Glomerular endothelial cell (primary cell): ENCODE results near the gene CLCN1. TPM values are rescaled to one million over a fixed set of nuclear protein-coding genes. Genes with fewer than 3 reads are reported as not detected.
"Not testable (repeated sequence)": the region's sequence is repeated elsewhere in the genome, so short reads cannot be mapped to it uniquely, and the experiment has no call there.

Experiments
- DNase-seq: peaks from one replicate; pipeline ENCODE4 v3.0.0-alpha.2; 2011; ENCODE audit warnings: low read depth, low spot score; ENCODE audit errors: extremely low read depth
- total RNA-seq: library from RNA; depleted of rRNA; stranded (reverse); fragments of >200 nt; gene quantifications from 2 replicates; pipeline ENCODE4 v1.2.3, GENCODE V29; 2015

Gene CLCN1
- total RNA-seq, 1 donor from 2014 or later, result not detected

DNA sequence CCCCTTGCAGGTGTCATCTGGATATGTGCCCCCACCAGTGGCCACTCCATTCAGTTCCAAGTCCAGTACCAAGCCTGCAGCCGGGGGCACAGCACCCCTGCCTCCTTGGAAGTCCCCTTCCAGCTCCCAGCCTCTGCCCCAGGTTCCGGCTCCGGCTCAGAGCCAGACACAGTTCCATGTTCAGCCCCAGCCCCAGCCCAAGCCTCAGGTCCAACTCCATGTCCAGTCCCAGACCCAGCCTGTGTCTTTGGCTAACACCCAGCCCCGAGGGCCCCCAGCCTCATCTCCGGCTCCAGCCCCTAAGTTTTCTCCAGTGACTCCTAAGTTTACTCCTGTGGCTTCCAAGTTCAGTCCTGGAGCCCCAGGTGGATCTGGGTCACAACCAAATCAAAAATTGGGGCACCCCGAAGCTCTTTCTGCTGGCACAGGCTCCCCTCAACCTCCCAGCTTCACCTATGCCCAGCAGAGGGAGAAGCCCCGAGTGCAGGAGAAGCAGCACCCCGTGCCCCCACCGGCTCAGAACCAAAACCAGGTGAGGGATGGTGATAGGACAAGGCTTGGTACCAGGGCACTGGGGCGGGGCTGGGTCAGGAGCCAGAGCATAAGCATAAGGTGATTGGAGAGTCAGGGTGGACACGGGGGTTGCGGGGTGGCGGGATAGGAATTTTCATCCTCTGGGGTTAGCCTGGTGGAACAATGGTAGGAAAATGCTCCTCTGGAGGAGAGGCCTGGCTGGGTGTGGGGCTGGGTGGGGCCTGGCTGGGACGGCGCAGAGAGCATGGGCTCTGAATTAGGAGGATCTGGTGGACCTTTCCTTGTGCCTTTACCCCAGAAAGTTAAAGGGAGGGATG is 67.1 kb downstream of the CLCN1 start:
- no peak for DNase-seq

GRCh38 chr7:143383642-143383957 is 67.7 kb downstream of the CLCN1 start:
- no peak for DNase-seq

DNA sequence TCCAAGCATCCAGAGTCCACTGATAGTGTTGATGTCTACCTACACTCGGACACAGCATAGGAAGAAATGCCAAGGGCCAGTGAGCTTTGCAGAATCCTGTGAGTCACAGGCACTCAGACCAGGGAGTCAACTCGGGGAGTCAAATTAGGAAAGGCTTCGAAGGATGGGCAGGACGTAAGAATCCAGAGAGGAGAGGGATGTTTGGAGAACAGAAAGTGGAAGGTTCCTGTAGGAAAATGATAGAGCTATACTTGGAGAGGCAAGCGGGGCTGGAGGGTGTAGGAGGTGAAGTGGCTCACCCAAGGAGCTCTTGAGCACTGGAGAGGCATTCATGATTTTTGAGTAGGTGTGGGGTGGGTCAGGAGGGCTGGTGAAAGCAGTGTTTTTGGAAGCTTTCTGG is 68.2 kb downstream of the CLCN1 start:
- no peak for DNase-seq

- DNase-seq, result no peak
Observed at GRCh38 chr7:143384661-143385631, 69.0 kb downstream of the CLCN1 start.

DNA sequence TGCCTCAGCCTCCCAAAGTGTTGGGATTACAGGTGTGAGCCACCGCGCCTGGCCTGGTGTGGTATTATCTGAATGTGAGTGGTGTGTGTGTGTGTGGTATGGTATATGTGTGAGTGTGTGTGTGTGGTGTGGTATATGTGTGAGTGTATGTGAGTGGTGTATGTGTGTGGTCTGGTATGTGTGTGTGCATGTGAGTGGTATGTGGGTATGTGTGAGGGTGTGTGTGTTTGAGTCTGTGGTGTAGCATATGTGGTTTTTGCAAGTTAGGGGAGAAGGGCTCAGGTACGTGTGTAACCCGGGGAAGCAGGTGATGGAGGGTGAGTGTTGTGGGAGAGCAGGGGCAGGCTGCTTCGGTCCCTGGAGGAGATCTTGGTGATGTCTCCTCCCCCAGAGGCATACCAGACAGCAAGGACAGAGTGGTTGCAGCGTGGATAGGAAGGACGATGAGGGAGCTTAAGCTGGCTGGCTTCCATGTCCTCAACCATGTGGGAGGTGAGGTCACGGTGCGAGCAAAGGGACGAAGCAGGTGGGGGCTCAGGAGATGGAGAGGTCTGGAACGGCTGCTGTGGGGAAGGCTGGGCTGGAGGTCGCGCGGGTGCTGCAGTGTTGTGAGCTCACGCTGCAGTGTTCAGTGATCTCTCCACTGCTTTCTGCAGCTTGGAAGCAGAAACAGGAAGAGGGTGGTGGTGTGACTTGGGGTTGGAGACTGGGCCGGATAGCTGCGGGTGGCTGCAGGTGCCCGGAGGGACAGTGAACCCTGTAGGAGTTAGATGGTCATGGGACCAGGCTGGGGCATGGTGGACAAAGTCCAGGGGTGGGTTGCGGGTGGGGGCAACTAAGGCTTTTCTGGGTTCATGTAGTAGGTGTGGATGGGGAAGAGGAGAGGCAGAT is 70.2 kb downstream of the CLCN1 start:
- DNase-seq, result no peak

GRCh38 chr7:143387156-143387975 is 71.5 kb downstream of the CLCN1 start:
- DNase-seq, result no peak

- DNase-seq, result no peak
Observed at GRCh38 chr7:143388051-143388450, 72.1 kb downstream of the CLCN1 start.

GRCh38 chr7:143388491-143389101 is 72.7 kb downstream of the CLCN1 start:
- DNase-seq, result no peak

DNA sequence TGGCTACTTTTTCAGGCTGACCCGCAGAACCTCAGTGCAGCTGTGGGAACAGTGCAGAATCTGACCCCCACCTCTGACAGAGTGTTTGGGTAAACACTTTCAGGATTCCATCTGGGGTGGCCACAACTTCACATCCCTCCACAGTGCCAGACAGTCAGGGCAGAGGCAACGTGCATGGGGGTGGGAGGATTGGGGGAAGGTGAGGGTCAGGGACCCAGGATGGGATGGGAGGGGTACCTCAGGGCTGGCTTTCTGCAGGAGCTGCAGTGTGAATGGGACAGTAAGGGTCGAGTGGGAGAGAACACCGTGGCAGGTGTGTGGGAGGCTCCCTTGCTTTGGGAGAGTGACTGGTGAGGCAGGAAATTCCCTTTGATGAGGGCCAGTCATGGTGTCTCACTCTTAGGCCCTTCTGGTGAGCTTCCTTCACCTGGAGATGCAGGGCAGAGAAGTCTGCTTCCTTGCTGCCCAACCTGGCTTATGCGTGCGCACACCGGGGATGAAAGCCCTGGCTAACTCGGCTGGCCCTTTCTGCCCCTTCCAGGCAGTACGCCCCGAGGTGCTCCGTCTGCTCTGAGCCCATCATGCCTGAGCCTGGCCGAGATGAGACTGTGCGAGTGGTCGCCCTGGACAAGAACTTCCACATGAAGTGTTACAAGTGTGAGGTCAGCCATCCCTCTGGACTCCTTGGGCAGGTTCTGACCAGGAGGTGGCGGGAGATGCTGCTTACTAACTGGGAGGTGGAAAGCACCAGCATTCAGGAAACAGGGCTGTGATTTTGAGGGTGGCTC is 73.6 kb downstream of the CLCN1 start:
- DNase-seq, result no peak

DNA sequence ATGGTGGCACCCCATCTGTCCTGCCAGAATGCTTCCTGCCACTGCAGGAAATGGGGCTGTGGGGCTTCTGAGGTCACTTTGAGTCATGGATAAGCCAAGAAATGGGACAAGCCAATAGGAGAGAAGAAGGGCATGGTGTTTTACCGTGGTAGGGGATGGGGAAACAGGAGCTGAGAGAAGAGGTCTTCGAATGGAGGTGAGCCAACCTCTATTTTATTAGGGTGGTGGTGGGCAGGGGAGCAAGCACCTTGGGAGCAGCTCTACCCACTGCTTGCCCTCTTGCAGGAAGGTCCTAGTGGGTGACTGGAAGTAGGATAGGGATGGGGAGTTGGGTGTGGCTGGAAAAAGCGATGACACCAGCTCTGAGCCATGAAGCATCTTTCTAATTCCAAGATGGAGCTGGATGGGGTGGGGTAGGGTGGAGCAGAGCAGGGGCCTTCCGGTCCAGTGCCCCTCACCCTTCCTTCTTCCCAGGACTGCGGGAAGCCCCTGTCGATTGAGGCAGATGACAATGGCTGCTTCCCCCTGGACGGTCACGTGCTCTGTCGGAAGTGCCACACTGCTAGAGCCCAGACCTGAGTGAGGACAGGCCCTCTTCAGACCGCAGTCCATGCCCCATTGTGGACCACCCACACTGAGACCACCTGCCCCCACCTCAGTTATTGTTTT is 74.3 kb downstream of the CLCN1 start:
- no peak for DNase-seq

DNA sequence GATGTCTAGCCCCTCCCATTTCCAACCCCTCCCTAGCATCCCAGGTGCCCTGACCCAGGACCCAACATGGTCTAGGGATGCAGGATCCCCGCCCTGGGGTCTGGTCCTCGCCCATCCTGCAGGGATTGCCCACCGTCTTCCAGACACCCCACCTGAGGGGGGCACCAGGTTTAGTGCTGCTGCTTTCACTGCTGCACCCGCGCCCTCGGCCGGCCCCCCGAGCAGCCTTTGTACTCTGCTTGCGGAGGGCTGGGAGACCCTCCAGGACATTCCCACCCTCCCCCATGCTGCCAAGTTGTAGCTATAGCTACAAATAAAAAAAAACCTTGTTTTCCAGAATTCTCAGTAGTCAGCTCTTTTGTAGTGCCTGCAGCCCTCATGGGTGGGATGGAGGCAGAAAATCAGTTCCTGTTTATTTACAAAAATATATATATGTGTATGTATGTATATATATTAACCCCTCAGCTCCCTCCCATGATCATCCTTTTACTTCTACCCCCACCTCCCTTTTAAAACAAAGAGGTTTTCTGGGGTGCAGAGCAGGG is 74.9 kb downstream of the CLCN1 start:
- DNase-seq, result no peak

DNA sequence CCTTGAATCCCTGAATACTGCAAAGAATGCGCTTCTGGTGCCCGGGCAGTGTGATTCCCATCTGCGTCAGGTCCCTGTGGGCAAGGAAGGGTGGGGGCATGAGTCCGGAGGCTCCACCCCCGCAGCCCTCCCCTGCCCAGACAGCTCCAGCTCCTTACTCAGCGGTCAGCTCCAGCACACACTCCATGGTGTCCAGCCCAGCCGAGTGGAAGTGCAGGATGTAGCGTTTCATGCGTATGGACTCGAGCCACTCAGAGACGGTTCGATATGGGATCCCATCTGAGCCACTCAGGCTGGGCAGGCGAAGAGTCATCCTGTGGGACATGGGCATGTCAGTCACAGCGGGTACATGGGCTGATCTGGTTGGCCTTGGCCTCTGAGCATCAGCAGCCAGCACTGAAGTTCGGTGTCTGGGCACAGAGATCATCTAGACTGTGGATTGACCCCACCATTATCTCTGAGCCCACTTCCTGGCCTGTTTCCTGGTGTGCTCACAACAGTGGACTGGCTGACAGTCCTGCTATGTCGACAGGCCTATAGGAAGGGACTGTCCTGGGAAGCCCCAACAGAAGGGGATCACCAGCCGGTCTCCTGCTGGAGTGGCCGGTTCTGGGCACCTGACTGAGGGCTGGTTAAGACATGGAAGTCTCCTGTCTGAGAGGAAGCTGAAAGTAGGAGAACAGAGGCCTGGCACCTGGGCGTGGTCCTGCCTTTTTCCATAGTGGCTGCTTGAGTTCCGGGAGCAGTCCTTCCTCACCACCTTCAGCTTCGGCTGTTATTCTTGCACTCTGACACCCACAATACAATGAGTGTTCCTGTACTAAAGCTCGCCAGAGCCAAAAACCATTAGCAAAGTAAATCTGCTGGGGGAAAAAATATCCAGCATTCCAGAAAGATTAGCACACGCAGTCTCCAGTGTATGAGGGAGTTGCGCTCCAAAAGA is 75.8 kb downstream of the CLCN1 start:
- DNase-seq, result no peak

- DNase-seq, result not testable (repeated sequence)
Observed at GRCh38 chr7:143392427-143392826, 76.5 kb downstream of the CLCN1 start.

- no peak for DNase-seq
Observed at GRCh38 chr7:143392875-143393266, 77.0 kb downstream of the CLCN1 start.

GRCh38 chr7:143393267-143394041 is 77.5 kb downstream of the CLCN1 start:
- DNase-seq, result no peak

- DNase-seq, result no peak
Observed at GRCh38 chr7:143394068-143394467, 78.2 kb downstream of the CLCN1 start.
